Fibroblast of villous mesenchyme (primary cell): ENCODE measurements around the gene ZNF587B. TPM values are rescaled to one million over a fixed set of nuclear protein-coding genes. Genes with fewer than 3 reads are reported as not detected.
"Not testable (repeated sequence)": the region's sequence is repeated elsewhere in the genome, so short reads cannot be mapped to it uniquely, and the experiment has no call there.

Experiments used
- DNase-seq: peaks from one replicate; pipeline ENCODE4 v3.0.0-alpha.2; 2010; ENCODE audit warnings: low read depth
- H3K4me3 ChIP-seq: 2 replicates; pipeline ENCODE4 v1.5.1; 2011; ENCODE audit warnings: low read depth, mild to moderate bottlenecking, low read length
- total RNA-seq: library from RNA; depleted of rRNA; stranded (reverse); fragments of >200 nt; gene quantifications from 2 replicates; pipeline ENCODE4 v1.2.3, GENCODE V29; 2012
- TF ChIP-seq, protein P1 (sequence below): IDR thresholded peaks from 2 replicates; pipeline ENCODE4 v1.5.1; 2012; ENCODE audit warnings: low read depth, mild to moderate bottlenecking, low read length; ENCODE audit not compliant: insufficient read depth

ZNF587B gene
- total RNA-seq = 25.1 and 28.1 TPM in 2 replicates

GRCh38 chr19:57830071-57830602, at the start of gene ZNF587B:
Gene ZNF587B, plus strand, starts transcription at chr19:57830299. Its CDS starts 230 bp downstream, at chr19:57830529.
- peak within 1 kb of the TSS; percentile 65 for H3K4me3 ChIP-seq
- DNase-seq = peak; percentile 73
- TF ChIP-seq, protein P1, sequence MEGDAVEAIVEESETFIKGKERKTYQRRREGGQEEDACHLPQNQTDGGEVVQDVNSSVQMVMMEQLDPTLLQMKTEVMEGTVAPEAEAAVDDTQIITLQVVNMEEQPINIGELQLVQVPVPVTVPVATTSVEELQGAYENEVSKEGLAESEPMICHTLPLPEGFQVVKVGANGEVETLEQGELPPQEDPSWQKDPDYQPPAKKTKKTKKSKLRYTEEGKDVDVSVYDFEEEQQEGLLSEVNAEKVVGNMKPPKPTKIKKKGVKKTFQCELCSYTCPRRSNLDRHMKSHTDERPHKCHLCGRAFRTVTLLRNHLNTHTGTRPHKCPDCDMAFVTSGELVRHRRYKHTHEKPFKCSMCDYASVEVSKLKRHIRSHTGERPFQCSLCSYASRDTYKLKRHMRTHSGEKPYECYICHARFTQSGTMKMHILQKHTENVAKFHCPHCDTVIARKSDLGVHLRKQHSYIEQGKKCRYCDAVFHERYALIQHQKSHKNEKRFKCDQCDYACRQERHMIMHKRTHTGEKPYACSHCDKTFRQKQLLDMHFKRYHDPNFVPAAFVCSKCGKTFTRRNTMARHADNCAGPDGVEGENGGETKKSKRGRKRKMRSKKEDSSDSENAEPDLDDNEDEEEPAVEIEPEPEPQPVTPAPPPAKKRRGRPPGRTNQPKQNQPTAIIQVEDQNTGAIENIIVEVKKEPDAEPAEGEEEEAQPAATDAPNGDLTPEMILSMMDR = peak; percentile 38

DNA sequence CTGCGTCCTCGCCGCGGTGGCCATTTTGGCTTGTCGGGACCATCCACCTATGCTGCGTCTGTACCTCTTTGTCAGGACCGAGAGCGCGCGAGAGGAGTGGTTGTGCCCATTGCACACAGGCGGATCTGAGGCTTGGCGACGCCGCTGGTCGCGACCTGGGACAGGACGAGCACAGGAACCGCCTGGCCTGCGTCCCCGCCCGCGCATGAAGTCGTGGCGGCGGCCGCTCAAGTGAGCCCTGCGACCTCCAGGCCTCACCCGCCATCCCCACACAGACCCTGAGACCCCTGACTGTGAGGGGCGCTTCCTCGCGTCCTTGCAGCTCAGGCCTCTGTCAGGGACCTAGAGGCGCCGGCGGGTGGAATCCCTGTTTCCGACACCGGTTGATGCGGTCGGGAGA, 43.8 kb upstream of the ZNF587B start:
- DNase-seq = no peak
- TF ChIP-seq, protein P1 = no peak
- H3K4me3 ChIP-seq = no peak overlapping the region

DNA sequence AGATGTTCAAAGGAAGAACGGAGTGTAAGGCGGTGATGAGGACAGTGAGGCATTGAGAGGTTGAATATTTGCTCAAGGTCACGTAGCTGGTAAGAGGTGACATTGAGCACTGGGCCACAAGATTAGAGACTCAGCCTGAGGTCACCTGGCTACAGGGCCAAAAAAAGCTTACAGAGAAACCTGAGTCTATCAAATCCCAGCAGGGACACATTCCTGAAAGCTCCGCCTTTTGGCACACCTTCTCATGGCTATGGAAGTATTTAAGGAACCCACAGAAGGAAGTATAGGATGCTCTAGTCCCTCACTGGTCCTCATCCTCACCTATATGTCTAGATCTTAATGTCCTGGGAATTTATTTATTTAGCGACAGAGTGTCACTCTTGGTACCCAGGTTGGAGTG, 43.2 kb upstream of the ZNF587B start:
- no peak overlapping the region for H3K4me3 ChIP-seq
- no peak for DNase-seq
- TF ChIP-seq, protein P1 = no peak

DNA sequence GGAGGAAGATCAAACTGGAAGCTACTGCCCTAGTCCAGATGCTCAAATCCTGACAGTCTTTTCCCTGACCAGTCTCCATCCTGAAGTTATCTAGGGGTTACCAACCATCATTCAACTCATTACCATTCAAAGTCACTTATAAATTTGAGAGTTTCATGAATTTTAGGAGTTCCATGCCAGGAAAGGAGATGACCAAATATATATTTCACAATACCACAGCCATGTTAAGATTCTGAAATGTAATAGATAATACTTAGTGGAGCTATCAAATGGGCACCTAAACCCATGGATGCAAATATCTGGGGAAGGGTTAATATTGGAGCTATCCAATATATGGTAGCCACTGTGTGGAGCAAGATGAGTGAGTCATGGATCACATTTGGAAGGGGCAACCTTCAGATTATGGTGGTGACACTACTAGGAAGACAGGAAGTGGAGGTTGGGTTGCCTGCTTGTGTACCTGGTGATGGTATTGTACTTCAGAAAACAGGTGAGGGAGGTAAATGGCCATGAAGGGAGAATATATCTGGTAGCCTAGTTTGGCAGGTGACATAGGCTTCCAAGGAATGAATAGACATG, 41.9 kb upstream of the ZNF587B start:
- TF ChIP-seq, protein P1 = no peak
- no peak for DNase-seq
- H3K4me3 ChIP-seq = no peak overlapping the region

DNA sequence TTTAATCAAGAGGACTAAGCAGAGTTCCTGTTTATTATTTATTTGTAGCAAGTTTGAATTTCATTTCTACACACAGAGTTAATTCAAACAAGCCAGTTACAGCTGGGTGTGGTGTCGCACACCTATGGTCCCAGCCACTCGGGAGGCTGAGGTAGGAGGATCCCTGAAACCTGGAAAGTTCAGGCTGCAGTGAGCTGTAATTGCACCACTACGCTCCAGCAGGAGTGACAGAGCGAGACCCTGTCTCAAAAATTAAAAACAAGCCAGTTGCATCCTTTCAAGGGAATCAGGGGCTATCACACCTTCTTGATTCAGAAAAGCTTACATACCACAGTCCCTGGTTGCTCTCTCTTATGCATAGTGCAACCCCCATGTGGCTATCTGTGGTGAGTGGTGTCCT, 40.8 kb upstream of the ZNF587B start:
- TF ChIP-seq, protein P1 = no peak
- DNase-seq = no peak
- H3K4me3 ChIP-seq = no peak overlapping the region

GRCh38 chr19:57796580-57796979, 33.5 kb upstream of the ZNF587B start:
- DNase-seq, H3K4me3 ChIP-seq: not testable (repeated sequence)

GRCh38 chr19:57800696-57801095, 29.4 kb upstream of the ZNF587B start:
- TF ChIP-seq, protein P1 = no peak
- no peak overlapping the region for H3K4me3 ChIP-seq
- DNase-seq = no peak
